ENCODE results near the gene AOPEP.

AOPEP gene

GRCh38 chr9:94882966-94883641 lies 156.6 kb downstream of the AOPEP start:
- no peak for TF ChIP-seq POLR2A (IDR thresholded peaks at IDR 0.05; ENCODE audit: low read depth, low read length)
- no peak for DNase-seq (ENCODE audit: insufficient read length, low spot score)
- peak; percentile 74 for FAIRE-seq

GRCh38 chr9:94885854-94886447 lies 159.5 kb downstream of the AOPEP start:
- TF ChIP-seq POLR2A (IDR thresholded peaks at IDR 0.05; ENCODE audit: low read depth, low read length), result no peak
- no peak for FAIRE-seq

GRCh38 chr9:94887721-94888120 lies 161.2 kb downstream of the AOPEP start:
- FAIRE-seq (no peak), DNase-seq (ENCODE audit: insufficient read length, low spot score) (no peak)
- TF ChIP-seq POLR2A (IDR thresholded peaks at IDR 0.05; ENCODE audit: low read depth, low read length), result no peak

More at GRCh38 chr9:94885854-94886447, 159.5 kb downstream of the AOPEP start:
- no peak for DNase-seq (ENCODE audit: insufficient read length, low spot score)

GRCh38 chr9:94888775-94889174 lies 162.3 kb downstream of the AOPEP start:
- no peak for TF ChIP-seq POLR2A (IDR thresholded peaks at IDR 0.05; ENCODE audit: low read depth, low read length)
- DNase-seq (ENCODE audit: insufficient read length, low spot score) (no peak), FAIRE-seq (no peak)

- DNase-seq (ENCODE audit: insufficient read length, low spot score) (no peak), FAIRE-seq (peak; percentile 38)
- no peak for TF ChIP-seq POLR2A (IDR thresholded peaks at IDR 0.05; ENCODE audit: low read depth, low read length)
Observed at GRCh38 chr9:94889628-94890027, 163.1 kb downstream of the AOPEP start.

- no peak for DNase-seq (ENCODE audit: insufficient read length, low spot score)
- no peak for TF ChIP-seq POLR2A (IDR thresholded peaks at IDR 0.05; ENCODE audit: low read depth, low read length)
- FAIRE-seq, result peak; percentile 23
Observed at GRCh38 chr9:94891183-94891582, 164.7 kb downstream of the AOPEP start.

GRCh38 chr9:94892675-94893074 lies 166.2 kb downstream of the AOPEP start:
- FAIRE-seq, result no peak
- no peak for DNase-seq (ENCODE audit: insufficient read length, low spot score)
- no peak for TF ChIP-seq POLR2A (IDR thresholded peaks at IDR 0.05; ENCODE audit: low read depth, low read length)

GRCh38 chr9:94894094-94894699 lies 167.7 kb downstream of the AOPEP start:
- DNase-seq (ENCODE audit: insufficient read length, low spot score) (no peak), FAIRE-seq (peak; percentile 80)
- no peak for TF ChIP-seq POLR2A (IDR thresholded peaks at IDR 0.05; ENCODE audit: low read depth, low read length)

GRCh38 chr9:94895668-94896067 lies 169.2 kb downstream of the AOPEP start:
- TF ChIP-seq POLR2A (IDR thresholded peaks at IDR 0.05; ENCODE audit: low read depth, low read length), result no peak
- FAIRE-seq, result no peak
- DNase-seq (ENCODE audit: insufficient read length, low spot score), result no peak

- TF ChIP-seq POLR2A (IDR thresholded peaks at IDR 0.05; ENCODE audit: low read depth, low read length), result no peak
- FAIRE-seq (peak; percentile 93), DNase-seq (ENCODE audit: insufficient read length, low spot score) (no peak)
Observed at GRCh38 chr9:94896512-94896911, 170.0 kb downstream of the AOPEP start.

GRCh38 chr9:94899464-94900221 lies 173.1 kb downstream of the AOPEP start:
- no peak for TF ChIP-seq POLR2A (IDR thresholded peaks at IDR 0.05; ENCODE audit: low read depth, low read length)
- FAIRE-seq (no peak), DNase-seq (ENCODE audit: insufficient read length, low spot score) (no peak)

GRCh38 chr9:94900222-94901018 lies 173.9 kb downstream of the AOPEP start:
- TF ChIP-seq POLR2A (IDR thresholded peaks at IDR 0.05; ENCODE audit: low read depth, low read length), result no peak
- peak; percentile 99 for FAIRE-seq
- DNase-seq (ENCODE audit: insufficient read length, low spot score), result peak; percentile 61

- no peak for FAIRE-seq
- no peak for TF ChIP-seq POLR2A (IDR thresholded peaks at IDR 0.05; ENCODE audit: low read depth, low read length)
- no peak for DNase-seq (ENCODE audit: insufficient read length, low spot score)
Observed at GRCh38 chr9:94901019-94901363, 174.5 kb downstream of the AOPEP start.
